GM18868 (cell line): ENCODE data around the gene URM1.
"Not testable (repeated sequence)": the region's sequence is repeated elsewhere in the genome, so short reads cannot be mapped to it uniquely, and the experiment has no call there.

Experiments used
- ATAC-seq: cut with Tn5 transposase; IDR thresholded peaks from one replicate; pipeline ENCODE4 v1.9.1; 2021; ENCODE audit warnings: mild to moderate bottlenecking, moderate library complexity; ENCODE audit not compliant: unreplicated experiment

URM1 gene

GRCh38 chr9:128405780-128406171 is 34.6 kb downstream of the URM1 start:
- no peak for ATAC-seq

GRCh38 chr9:128406848-128407391 is 35.7 kb downstream of the URM1 start:
- no peak for ATAC-seq

- ATAC-seq = no peak
Observed at GRCh38 chr9:128408963-128409431, 37.8 kb downstream of the URM1 start.

GRCh38 chr9:128409450-128409849 is 38.3 kb downstream of the URM1 start:
- no peak for ATAC-seq

- ATAC-seq = no peak
Observed at GRCh38 chr9:128409978-128410377, 38.8 kb downstream of the URM1 start.

GRCh38 chr9:128411364-128412119 is 40.4 kb downstream of the URM1 start:
- no peak for ATAC-seq

- no peak for ATAC-seq
Observed at GRCh38 chr9:128412120-128412790, 41.1 kb downstream of the URM1 start.

- not testable (repeated sequence) for ATAC-seq
Observed at GRCh38 chr9:128413728-128414127, 42.6 kb downstream of the URM1 start.

- ATAC-seq = no peak
Observed at GRCh38 chr9:128414461-128414860, 43.3 kb downstream of the URM1 start.

GRCh38 chr9:128415281-128415680 is 44.1 kb downstream of the URM1 start:
- no peak for ATAC-seq

GRCh38 chr9:128416014-128416413 is 44.8 kb downstream of the URM1 start:
- no peak for ATAC-seq

- no peak for ATAC-seq
Observed at GRCh38 chr9:128416432-128417019, 45.4 kb downstream of the URM1 start.

- ATAC-seq = no peak
Observed at GRCh38 chr9:128419061-128419925, 48.1 kb downstream of the URM1 start.

GRCh38 chr9:128420060-128420650 is 49.0 kb downstream of the URM1 start:
- ATAC-seq = peak; percentile 76

GRCh38 chr9:128420651-128421481 is 49.7 kb downstream of the URM1 start, which contains the start of gene CERCAM:
Gene CERCAM, plus strand, starts transcription at chr9:128420857. Its CDS starts 21 bp downstream, at chr9:128420878.
- peak; percentile 63 for ATAC-seq

- ATAC-seq = no peak
Observed at GRCh38 chr9:128421482-128421996, 50.4 kb downstream of the URM1 start.

- ATAC-seq = not testable (repeated sequence)
Observed at GRCh38 chr9:128422022-128422782, 51.0 kb downstream of the URM1 start.

- ATAC-seq = no peak
Observed at GRCh38 chr9:128422783-128423150, 51.6 kb downstream of the URM1 start.
